ENCODE results near the gene C17orf113. TPM values are rescaled to one million over a fixed set of nuclear protein-coding genes. Genes with fewer than 3 reads are reported as not detected.
A peak's percentile ranks its signal among the peaks of the same experiment; 100 is the strongest.

The C17orf113 gene
- 0.12 TPM for polyA plus RNA-seq (2013, experiment 1 of 2; ENCODE audit: insufficient read length)
- polyA plus RNA-seq (2013, experiment 2 of 2; ENCODE audit: insufficient read length), result 0.37 TPM

DNA sequence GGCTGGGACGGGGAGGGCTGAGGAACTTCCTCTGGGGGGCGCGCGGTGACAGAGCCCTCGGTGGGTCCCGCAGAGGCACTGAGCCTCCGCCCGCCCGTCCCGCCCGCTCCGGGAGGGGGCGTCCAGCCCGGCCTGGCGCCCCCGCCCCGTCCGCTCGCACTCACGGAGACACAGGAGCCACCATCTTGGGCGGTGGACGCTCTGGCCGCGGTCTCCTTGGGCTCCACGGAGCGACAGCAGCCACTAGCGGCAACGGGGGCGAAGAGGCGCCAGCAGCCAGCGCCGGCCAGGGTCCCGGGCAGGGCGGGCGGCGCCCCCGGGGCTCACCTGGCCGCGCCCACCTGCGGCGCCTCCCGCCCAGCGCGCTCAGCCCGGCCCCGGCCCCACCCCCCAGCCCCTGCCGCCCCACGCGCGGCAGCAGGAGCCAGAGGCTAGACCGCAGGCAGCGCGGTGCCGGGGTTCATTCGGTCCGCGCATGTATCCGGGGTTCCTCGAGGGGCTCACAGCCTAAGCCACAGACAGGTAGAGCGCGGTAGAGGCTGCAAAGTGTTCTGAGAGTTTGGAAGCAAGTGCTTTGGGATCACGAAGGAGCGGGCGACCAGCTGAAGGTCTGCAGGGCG, at the start of gene C17orf113:
C17orf113 (minus strand) TSS at position 209 of the 620 bp plus-strand sequence. CDS start 7,225 bp downstream, outside the sequence.
- DNase-seq, result peak; percentile 39

DNA sequence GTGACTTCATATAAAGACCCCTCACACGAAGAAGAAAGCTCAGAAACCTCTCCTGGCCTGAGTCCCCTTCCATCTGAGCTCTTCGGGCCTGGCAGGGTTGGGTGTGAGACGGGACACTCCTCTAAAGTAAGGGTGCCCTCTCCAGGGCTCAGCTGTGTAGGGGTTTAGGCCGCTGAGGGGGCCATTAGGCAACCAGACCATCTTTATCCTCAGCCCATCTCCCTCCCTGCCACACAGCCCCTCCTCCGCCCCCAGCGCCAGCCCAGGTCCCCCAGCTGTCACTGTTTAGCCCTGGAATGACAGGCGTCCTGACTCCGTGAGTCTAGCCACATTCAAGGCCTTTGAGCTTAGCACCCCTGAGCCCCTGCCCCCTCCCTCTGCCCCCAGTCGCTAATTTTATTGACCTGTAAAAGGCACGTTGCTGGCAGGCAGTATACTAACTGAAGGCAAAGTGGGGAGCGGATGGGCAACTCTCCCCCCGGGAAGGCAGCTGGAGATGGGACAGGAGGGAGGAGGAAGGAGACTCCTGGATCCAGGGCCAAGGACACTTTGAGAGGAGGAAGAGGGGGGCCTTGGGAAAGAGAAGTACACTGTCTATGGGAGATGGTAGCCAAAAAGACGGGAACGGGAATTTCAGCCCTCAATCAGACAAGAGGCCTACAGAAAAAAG, 48.5 kb upstream of the C17orf113 start:
- no peak for DNase-seq

DNA sequence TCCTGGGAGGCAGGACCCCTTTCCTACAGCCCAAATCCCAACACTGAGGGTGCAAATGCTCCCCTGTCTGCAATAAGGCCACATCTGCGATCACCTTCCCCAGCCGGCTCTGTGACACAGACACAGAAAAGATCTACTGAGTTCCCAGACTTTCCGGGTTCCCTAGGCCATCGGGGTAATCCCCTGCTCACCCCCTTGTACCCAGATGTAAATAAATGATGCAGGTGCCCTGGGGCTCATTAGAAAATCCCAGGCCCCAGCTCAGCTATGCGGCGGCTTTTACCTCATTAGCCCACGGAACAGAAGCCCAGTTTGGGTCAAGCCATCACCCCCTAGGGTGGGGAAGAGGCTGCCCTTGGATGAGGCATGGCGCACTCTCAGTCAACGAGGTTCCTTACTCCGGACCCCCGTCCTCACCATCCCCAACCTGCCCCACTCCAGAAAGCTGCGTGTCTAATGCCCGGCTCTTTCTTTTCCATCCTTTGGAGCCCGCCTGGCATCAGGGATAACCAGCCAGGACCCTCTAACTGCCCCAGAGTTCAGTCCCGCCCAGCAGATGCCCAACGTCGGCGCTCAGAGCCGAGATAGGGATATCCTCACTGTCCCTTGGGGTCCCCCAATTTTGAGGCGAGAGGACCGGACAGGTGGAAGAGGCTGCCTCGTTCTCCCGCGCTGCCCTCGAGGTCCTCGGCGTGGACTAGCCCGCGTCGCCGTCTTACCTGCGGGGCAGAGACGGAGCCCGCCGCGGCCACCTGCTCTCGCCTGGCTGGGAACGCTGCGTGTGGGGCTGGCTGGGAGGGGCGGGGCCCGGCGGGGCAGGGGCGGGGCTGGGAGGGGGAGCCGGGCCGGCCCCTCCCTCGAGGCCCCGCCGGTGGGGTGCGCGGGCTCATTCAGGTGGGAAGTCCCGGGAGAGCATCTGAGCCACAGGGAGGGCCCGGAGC, 47.6 kb upstream of the C17orf113 start, which contains the start of gene ZNF385C:
ZNF385C (minus strand) TSS at position 783 of the 941 bp plus-strand sequence. CDS start 35,417 bp downstream, outside the sequence.
- DNase-seq, result no peak

DNA sequence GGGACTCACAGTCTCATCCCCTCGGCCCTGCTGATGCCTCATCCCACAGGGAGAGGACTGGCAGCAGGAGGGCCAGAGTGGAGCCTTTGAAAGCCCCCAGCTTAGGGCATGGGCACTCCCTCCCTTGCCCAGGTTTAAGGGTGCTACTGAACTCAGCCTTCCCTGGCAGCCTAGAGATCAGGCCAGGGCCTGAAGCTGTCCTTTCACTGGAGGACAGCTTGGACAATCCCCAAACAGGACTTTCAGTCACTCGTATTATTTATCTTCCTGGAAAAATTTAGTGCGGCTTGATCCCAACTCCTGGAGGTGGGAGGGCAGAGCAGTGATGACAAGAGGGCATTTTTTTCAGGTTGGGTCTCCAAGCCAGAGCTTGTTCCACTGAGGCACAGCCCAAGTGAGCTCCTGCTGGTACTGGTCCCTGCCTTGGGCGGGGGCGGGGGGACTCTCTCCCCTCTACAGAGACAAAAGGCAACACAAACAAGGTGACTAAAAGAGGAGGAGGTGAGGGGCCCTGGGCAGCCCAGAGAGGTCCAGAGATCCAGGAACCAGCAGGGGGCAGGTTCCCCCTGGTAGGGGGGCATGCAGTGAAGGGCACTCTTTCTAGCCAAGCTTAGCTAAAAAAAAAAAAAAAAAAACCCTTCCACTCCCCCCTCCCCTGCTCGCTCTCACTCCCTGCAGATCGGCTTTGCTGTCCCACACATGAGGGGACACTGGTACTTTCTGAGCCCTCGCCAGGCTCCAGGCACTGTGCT, 46.1 kb upstream of the C17orf113 start:
- DNase-seq, result no peak

DNA sequence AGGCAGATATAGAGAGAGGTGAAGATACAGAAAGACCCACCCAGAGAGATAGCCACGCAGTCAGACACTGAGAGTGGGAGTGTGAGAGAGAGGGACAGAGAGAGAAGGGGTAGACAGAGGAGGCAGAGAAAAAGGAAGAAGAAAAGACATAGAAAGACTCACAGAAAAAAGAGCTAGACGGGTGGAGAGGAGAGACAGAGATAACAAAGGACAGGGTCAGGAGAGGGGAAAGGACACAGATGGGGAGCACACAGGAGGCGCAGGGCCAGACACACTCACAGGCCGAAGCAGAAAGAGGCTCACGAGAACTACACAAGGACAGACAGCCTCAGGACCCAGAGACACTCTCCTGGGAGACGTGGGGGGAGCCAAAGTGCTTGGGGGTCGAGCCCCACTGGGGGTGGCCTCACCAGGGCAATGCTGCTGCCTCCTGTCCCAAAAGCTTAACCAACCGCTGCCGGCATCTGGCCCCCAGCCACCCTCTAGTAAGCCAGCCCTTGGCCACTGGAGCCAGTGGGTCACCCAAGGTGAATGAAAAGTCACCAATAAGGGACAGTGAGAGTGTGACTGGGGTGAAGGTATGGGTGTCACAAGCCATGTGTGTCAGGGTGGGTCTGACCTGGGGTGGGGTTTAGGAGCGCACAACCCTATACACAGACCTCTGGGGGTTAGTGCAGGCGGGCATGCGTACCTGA, 44.1 kb upstream of the C17orf113 start:
- DNase-seq, result no peak

DNA sequence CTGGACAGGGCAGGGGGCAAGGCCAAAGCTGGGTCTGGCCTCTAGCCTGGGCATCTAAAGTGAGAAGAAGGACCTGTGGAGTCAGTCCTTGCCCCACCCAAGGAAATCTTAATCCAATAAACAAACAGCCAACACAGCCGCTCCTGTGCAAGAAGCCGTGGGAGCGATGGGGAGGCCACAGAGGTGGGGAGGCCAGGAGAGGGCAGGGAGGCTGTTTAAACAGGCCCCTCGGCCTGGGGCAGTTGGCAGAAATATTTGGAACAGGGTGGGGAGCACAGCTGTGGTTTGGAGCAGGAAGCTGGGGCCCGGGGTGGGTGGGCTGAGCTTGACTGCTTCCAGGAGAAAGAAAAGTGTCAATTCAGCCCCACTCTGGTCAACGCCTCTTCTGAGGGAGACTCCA, 42.5 kb upstream of the C17orf113 start:
- DNase-seq, result no peak

DNA sequence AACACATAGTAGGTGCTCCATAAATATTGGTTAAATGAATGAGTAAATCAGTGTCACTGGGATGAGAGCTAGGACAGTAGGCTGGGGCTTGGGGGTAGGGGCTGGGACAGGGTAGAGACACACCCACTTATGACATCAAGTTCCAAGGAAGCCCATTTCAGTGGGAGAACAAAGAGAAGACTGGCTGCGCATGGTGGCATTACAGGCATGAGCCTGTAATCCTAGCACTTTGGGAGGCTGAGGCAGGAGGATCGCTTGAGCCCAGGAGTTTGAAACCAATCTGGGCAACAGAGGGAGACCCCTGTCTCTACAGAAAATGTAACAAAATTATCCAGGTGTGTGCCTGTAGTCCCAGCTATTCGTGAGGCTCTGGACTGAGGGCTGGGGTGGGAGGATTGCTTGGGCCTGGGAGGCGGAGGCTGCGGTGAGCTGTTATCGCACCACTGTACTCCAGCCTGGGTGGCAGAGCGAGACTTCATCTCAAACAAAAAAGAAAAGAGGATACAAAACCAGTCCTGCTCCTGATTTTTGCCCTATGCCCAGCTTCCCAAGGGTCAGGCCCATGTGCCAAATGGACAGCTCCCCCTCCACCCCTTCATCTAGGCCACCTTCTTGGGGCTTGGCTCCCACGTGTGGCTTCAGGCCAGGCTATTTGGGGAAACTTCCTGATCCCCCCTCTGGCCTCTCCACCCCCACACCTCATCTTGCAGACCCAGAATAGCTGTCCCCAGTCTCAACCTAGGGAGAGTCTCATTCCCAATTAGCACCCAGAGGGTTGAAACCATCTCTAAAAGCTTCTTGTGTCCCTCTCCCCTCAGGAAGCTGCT, 40.8 kb upstream of the C17orf113 start:
- no peak for DNase-seq

DNA sequence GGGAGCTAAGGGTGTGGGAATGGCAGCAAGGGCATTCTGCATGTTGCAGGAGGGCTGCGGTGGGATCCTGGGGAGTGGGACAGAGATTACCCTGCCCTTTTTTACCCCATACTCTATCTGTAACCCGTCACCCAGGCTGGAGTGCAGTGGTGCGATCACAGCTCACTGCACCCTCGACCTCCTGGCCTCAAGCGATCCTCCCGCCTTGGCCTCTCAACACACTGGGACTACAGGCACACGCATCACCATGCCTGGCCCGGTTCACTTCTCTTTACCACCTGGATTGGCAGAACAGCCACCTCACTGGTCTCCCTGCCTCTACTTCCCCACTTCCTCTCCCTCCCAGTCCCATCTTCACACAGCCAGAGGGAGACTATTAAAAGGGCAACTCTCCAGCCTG, 38.3 kb upstream of the C17orf113 start:
- DNase-seq, result no peak

DNA sequence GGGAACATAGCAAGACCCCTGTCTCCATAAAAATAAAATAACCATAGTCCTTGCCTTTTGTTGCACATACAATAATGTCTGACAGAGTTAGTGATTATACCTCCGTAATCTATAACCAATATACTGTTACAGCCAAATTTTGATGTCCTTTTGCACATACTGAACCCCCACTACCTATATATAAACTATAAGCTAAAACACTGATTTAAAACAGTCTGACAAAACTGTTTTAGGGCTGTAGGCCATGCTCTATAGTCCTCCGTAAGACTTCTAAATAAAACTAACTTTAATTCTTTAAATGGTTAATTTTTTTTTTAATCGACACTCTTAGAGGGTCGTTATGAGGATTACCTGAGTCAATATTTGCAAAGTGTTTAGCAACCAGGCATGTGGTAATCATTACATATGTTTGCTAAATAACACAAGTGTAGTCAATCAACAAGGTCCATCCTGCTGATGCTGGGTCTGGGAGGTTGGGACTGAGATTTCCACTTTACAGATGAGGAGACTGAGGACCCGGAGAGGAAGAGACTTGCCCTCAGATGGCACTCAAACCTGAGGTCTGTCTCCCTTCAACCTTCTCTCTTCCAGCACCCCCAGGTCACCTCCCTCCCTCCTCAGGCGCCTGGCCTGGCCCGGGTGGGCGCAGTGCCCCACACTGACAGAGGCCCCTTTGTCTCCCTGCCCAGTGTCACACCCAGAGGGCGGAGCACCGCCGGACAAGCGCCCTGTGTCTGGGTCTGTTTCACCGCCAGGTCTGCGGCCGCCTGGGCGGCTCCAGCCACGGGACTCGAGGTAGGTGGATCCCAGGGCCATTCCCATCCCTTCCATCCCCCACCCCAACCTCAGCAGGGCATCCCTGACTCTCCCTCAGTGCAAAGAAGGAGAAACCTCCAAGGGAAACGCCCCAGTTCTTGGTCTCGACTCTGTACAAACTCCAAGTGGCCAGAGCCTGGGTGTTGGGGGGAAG, 37.6 kb upstream of the C17orf113 start:
- no peak for DNase-seq

DNA sequence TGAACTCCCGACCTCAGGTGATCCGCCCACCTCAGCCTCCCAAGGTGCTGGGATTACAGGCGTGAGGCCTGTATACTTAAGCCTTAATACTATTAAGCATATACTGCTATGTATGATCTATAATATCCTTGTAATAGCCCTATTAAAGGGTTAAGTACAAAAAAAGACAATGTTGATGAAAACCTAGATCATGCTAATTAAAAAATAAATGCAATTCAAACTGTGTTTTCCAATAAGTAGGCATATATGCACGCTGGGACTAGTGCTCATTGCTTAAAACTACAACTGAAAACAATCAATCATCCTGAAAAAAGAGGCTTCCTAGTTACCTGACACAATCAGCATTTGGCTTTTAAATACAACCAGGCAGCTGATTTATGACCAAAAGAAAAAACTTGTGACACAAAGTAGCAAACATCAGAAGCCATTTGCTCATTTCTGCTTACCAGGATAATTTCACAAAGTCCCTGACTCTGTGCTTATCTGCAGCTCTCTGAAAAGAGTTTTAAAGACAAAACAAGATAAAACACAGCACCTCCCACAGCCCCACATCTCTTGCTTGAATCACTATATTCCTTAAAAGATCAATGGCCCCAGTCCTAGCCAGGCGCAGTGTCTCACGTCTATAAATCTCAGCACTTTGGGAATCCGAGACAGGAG, 36.8 kb upstream of the C17orf113 start:
- no peak for DNase-seq

DNA sequence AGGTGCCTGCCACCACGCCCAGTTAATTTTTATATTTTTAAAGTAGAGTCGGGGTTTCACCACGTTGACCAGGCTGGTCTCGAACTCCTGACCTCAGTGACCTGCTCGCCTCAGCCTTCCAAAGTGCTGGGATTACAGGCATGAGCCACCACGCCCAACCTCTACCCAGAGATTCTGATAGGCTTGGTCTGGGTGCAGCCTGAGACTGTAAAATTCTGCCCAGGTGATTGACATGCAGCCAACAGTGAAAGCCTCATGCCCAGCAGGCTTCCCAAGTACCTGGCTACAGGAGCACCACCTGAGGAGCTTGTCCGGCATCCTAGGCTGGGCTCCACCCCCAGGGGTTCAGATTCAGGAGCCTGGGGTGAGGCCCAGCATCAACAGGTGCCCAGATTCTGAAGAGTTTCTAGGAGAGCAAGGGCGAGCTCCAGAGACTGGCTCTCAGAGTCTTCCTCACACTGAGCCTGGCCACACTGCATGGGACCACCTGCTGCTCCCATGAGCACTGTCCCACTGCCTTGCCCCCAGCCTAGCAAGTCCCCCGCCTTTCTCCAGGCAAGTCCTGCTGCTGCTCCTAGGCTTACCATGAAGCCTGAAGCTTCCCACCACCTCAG, 31.2 kb upstream of the C17orf113 start:
- no peak for DNase-seq

DNA sequence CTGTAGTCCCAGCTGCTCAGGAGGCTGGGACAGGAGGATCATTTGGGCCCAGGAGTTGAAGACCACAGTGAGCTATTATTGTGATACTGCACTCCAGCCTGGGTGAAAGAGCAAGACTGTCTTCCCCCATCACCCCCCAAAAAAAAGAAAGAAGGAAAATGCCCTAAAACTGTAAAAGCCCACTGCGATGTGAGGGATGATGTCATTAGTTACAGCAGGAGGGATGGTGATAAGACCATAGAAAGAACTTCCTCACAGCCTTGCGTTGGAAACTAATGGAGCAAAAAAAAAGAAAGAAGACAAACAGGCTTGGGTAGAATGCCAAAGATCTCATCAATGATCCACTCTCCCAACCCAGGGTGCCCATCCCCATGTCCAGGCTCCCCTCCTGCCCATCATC, 29.1 kb upstream of the C17orf113 start:
- DNase-seq, result no peak

DNA sequence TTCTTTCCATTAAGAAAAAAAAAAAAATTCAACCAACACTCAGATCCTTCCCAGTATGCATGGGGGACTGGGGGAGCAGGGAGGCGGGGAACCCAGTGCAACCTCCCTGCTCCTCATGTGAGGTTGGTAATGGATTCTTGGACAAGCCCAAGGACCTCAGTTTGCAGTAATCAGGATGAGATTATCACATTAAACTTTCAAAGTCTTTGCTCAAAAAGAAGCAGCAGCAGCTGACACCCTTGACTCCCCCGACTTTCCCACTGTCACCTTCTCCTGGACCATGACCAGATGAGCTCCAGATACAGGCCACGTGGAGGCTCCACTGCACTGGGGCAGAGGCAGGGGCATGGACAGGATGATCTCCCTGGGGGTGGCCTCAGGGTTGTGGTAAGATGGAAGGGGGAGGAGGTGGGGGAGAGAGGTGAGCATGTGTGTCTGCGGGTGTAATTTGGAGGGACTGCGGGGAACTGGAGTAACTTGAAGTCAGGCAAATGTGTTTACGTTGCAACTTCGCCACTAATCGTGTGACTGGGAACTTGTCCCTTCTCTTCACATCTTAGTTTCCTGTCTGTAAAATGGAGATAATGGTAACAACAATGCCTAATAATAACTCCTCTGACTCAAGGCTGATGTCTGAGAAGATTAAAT, 28.1 kb upstream of the C17orf113 start:
- DNase-seq, result no peak

DNA sequence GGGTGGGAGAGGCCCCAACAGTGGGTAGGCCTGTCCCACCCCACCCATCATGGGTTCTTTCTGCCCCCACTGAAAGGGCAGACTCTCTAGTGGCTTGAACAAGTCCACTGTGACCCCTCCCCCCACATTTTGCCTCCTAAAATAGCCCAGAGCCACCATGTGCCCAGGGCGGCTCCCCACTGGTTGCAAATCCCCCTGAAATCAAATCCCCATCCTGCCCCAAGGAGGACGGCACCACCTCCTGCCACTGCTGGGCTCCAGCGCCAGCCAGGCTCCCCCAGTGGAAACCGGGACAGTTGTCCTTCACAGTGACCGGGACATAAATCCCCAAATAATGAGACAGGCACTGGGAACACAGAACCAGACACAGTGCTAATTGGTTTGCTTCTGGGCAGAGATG, 27.4 kb upstream of the C17orf113 start:
- no peak for DNase-seq

DNA sequence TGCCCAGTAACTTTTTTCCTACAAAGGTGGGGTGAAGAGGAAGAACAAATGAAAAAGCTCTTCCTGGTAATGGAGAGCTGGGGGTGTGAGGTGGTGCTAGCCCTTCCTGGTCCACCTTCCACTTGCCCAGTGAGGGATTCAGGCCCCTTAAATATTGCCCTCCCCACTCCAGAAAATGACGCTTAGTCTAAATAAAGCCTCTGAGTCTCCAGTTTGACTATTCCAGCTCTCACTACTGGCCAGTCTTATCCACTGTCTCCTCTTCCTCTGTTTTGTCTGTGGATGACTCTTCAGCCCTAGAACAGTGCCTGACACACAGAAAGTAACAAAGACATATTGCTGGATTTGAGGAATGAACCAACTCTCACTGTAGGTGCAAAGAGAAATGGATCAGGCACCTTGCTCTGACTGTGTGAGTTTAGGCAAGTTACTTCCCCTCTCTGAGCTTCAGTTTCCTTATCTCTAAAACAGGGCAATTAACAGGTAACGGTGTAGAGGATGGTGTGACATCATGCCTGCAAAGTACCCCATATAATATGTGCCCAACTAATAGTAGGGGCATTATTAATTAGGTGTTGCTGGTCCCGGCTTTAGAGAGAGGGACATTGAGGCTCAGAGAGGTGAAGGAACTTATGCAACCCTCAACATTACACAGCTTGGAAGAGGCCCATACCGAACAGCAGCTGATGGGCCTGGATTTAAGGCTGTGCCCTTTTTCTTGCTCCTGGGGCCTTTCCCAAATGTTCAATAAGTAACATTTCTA, 26.6 kb upstream of the C17orf113 start:
- DNase-seq, result no peak

DNA sequence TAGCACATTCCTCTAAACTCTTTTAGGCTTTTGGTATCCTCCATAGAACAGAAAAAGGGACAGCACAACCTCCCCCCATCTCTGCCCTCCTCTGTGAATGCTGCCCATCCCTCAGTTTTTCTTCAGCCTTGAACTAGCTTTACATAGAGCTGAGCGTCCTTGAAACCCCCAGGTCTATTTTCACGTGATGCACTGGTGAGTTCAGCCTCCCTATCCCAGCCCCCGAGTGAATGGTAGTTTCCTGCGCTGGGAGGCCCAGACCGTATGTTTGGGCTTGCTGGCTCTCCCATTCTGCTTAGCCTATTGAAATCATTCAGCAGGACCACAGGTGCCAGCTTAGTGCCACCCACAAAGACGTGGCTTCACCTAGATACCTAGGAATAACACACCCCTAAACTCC, 25.4 kb upstream of the C17orf113 start:
- DNase-seq, result no peak
